GM21529 (cell line): ENCODE measurements around the gene HBS1L.

Experiments
- ATAC-seq: cut with Tn5 transposase; IDR thresholded peaks from one replicate; pipeline ENCODE4 v1.9.1; 2021; ENCODE audit not compliant: unreplicated experiment

Gene HBS1L

DNA sequence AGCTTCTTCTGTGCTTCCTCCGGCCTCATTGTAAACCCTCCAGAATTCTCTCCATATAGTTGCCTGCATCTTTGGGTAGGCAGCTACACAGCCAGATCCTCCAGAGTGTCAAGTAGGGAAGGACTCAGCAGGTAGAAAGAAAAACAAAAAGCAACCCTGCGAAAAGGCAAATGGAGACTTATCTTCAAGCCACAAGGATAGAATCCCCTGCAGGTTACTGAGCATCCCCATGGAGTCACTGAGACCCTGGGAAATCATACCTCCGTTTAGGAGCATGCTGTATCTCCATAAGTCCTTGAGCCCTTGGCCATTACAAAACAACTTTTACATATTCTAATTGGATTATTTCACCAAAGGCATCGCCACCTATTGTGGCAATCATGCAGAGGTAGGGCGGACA is 133.3 kb downstream of the HBS1L start:
- ATAC-seq = no peak

DNA sequence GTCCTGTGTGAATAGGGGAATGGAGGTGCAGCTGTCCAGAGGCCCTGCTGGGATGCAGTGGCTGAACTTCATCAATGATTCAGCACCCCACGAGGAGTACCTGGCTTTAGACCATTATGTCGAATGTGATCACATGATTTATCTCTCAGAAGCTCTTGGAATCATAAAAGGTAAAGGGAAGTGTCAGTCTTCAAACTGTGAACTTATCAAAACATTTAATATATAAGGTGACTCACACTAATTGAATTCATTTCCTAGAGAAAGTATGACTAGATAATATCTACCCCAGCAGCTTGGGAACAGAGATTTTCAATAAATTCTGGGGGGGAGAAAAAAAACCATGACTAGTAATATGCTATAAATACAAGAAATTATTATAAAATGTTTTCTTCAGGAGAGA is 134.2 kb downstream of the HBS1L start:
- no peak for ATAC-seq

DNA sequence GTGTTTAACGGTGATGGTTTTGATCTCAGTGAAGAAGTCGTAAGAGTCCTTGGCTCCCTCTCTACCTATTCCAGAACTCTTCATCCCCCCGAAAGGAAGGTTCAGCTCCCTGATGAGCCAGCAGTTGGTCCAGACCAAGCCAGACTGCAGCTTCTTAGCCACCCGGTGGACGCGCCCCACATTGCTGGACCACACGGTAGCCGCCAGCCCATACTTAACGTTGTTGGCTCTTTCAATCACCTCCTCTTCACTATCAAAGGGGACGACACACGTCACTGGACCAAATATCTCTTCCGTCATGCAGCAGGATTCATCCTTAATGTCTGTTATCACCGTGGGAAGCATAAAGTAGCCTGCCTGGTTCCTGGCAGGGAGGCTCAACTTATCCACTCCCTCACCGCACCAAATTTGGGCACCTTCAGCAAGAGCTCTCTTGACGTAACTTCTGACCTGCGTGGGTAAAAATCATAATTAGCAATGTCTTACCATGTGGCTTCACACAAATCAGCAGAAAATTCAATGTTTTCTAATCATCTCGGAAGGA is 136.1 kb downstream of the HBS1L start:
- no peak for ATAC-seq

DNA sequence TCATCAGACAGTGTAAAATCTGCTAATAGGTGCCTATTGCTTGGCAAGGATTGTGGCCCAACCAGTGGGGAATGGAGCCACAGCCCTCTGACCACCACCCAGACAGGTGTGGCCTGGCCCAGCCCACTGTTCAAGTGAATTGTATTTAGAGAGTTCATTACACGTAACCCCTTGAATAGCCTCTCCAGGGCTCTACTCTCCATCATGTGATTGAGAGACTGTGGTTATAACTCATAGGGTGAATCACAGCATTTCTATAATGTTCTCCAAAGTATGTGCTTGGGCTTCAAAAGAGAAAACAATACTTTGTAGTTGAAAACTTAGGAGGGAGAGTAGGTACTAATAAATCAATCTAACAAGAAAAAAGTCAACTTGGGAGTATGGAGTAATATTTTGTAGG is 143.1 kb downstream of the HBS1L start:
- ATAC-seq = no peak

DNA sequence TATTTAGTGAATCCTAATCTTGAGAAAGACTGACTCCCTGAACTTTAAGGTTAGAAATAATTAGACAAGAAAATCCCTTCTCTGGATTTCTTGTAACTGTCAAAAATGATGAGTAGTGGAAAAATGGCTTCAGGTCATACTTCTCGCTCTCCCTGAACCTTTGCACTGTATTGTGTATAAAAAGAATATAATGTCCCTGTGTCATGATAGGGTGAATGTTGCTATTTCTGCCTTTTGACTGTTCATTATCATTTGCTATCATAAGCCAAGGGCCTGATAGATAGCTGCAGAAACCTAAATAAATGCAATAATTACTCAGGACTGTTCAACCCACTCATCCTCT is 144.1 kb downstream of the HBS1L start:
- no peak for ATAC-seq
